GM21529 (cell line): ENCODE results near the gene RBP5.

Experiments used
- ATAC-seq: cut with Tn5 transposase; IDR thresholded peaks from one replicate; pipeline ENCODE4 v1.9.1; 2021; ENCODE audit not compliant: unreplicated experiment

Gene RBP5

DNA sequence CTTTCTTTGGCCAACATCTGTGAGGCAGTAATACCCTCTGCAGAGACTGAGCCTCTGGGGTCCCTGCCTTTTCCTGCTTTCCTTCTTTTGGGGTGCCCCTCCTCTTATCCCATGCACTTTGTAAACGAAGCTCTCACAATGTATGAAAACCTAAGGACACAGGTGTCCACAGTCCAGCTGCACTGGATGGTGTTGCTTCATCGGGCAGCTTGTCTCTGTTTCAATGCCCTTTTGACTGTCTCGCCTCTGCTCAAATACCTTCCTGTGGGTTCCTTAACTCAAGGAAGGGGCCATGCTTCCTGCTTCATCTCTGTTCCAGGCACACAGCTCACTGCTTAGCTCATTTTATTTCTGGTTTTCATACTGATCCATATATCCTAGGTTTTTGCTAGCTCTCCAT lies 26.1 kb downstream of the RBP5 start:
- ATAC-seq: no peak

DNA sequence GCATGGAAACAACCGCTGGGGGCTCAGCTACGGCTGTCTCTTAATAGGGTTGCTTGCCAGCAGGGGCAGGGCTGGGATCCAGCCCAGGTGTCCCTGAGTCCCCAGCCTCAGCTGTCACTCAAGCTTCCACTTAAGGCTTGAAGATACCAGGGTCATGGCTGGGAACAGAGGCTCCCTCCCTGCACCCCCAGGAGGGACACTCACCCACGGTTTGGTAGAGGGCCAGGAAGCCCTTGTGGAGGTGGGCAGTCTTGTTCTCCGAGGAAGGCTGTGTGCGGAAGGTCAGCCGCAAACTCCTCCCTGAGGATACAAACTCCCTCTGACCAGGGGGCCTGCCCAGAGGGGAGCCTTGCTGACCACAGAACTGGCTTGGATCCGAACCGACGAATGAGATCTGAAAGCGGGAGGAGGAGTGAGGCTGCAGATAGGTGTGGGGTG lies 27.0 kb downstream of the RBP5 start:
- ATAC-seq: no peak

DNA sequence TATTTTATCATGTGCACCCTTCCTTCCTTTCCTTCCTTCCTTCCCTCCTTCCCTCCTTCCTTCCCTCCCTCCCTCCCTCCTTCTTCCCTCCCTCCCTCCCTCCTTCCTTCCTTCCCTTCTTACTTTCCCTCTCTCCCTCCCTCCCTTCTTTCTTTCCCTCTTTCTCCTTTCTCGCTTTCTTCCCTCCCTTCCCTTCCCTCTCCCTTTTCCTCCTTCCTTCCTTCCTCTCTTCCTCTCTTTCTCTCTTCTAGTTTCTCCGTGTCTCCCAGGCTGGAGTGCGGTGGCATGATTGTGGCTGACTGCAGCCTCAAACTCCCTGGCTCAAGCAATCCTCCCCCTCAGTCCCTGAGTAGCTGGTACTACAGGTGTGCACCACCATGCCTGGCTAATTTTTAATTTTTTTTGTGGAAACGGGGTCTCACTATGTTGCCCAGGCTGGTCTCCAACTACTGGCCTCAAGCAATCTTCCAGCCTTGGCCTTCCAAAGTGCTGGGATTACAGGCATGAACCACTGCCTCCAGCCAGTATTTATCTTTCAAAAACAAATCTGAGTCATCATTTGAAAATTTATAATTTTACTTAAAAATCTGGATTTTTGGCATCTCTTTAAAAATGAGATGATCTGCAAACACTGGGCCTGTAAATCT lies 27.5 kb downstream of the RBP5 start:
- no peak for ATAC-seq

DNA sequence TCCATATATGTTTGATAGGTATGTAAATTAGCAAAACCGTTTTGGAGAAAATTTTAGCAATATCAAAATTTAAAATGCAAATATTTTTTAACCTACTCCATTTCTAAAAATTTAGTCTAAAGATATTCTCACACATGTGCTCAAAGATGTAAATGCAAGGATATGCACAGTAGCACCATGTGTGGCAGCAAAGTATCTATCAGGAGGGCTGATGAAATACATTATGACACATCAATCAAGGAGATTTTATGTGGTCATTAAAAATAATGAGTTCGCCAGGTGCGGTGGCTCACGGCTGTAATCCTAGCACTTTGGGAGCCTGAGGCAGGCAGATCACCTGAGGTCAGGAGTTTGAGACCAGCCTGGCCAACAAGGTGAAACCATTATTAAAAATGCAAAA lies 28.4 kb downstream of the RBP5 start:
- no peak for ATAC-seq

DNA sequence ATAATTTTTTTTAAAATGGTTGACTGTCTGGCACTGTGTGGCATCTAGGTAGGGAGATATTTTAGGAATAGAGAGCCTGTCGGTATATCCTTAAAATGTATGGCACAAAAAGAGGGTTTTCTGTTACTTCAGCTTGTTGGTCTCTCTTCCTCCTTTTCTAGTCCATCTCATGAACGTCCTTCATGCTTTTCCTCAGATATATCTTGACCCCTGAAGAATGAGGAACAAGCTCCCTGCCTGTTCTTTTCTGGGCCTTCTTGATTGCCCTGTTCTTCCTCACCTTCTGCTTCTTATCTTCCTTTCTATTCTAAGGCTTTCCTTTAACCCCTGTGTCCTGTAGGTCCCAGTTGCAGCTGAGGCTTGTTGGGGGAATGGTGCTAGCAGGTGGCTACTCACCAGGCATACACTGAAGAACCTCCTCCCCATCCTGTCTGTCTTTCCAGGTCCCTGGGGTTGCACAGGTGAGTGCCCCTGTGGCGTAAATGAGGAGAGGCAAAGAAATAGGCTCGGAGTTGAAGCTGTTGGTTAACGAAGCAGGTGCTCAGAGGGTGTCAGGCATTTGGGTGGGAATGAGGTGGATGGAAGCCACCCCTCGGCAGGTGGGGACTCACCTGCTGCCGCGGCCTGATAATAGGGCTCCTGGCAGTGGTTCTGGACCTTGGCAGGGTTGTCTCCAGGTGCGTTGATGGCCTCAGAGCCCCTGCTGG lies 29.2 kb downstream of the RBP5 start:
- no peak for ATAC-seq

DNA sequence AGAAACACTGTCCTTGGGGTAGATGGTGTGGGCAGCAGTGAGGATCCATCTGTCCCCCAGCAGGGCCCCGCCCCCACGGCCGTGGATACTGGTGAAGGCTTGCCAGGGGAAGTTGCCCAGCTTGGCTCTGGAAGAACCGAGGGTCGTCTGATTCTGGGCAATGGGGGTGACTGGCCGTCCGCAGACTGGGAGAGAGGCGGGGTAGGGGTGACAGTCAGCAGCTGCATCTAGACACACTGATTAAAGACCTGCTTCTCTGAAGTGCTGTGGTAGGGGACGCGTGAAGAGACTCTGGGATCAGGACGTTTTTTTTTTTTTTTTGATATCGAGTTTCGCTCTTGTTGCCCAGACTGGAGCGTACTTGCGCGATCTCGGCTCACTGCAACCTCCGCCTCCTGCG lies 31.7 kb downstream of the RBP5 start:
- no peak for ATAC-seq

DNA sequence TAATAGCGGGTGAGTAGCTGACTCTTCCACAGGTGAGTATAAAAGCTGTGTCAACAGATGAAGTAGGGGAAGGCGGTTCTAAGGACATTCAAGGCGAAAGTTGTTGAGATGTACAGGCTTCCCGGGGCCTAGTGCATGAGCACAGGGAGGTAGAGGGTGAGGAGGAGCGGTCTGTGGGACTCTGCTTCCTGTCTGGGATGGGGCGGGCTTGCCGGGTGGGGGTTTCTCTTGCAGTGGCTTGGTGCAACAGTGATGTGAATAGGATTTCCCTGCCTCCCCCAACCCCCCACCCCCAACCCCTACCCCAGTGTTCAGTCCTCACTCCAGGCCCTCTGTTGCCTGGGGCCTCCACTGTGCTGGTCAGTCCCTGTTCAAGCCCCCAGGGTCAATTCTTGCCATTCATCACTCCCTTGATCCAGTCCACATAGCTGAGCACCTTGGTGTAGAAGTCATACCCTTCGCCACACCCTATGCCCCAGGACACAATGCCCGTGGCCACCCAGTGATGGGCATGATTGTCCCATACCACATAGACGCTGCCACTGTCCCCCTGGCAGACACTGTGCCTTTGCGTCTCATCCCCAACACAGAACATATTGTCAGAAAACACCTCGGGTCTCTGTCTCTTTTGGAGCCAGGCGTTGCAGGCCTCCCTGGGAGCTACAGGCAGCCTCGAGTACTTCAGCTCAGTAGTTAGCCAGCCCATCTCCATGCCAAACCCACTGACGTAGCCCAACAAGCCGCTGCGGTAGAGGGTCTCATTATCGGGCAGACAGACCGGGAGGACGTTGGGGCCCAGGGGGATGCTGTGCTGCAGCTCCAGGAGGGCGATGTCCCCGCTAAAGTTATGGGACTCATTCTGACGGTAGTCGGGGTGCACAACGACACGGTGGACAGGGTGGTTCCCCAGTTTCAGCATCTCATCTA lies 32.4 kb downstream of the RBP5 start:
- no peak for ATAC-seq

DNA sequence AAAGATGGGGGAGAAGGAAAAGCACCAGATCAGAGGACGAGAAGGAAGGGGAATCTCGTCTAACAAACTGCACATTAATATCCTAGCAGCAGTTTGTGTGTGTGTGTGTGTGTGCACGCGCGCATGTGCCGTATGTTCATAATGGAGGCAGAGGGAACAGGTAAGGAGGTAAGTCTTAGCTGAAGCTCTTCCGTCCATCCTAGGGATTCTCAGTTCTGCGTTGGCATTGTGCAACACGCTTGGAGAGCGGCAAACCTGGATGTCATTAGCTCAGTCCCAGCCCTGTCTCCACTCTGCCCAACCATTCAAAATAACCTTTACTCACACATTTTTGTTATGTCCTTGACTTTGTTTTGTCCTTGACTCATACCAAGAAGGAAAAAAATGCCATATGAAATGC lies 34.8 kb downstream of the RBP5 start:
- ATAC-seq: no peak

DNA sequence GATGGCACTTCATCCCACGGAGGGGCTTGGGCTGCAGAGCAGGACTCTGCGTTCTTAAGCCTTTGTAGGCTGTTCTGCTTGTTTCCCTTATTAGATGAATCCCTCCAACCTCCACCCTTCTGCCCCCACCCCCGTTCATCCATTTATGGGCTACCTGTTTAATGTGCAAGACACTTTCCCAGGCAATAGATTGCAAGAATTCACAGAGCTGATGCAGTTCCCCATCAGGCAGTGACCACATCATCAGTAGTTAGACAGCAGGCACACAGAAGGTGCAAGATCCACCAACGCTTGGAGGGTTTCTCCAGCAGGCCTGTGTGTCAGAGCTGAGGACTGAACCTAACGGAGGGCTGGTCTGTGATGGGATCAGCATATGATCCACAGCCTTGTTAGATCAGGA lies 35.2 kb downstream of the RBP5 start:
- ATAC-seq: no peak

DNA sequence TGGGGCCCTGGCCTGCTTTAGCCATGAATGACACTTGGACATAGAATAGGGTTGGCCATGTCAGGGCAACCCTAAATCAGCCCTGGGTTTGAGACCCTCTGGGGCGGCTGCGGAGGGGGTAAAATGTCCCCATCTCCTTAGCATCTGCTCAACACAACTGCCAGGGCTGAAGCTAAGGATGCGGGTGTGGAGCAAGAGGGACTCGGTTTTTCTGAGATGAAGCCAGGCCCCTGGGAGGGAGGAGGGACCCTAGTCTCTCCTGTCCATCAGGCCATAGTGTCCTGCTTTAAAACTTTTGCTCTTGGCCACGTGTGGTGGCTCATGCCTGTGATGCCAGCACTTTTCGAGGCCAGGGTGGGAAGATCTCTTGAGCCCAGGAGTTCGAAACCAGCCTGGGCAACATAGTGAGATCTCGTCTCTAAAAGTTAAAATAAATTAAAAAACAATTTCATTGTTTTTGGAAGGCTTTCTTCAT lies 35.7 kb downstream of the RBP5 start:
- ATAC-seq: no peak

DNA sequence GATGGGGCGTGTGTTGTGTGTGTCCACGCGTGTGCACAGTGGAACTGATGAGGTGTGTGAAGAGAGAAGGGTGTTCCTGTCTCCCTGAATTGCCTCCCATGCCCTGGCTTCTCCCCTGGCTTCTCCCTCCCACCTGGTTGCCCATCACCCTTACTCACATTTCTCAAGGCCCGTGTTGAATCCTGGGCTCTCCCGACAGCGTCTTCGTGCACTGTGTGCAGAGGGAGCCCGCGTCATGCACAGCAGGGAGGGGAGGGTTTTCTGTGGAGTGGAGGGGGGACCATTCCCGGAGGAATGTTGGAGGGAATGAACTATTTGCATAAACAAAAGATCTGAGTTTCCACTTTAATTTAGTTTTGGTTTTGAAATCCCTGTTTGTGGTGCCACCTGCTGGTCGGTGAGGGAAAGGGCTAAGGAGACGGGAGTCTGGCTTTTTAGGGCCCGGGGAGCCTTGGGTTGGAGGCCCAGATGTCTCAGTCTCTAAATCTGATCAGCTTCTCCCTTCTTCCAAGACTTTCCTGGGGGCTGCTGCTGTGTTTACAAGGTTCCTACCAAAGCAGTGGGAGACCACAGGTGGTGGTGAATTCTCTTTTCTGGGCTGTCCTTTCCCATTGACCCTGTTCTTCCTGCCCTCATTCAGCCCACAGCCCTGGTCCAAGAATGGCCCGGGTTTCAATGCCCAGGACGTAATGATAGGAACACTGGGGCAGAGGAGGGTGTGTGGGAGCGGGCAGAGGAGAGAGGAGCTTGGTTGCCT lies 36.3 kb downstream of the RBP5 start, which contains the start of gene C1R:
C1R (minus strand) TSS at position 217 of the 757 bp plus-strand sequence; CDS start at position 160, 57 bp downstream.
- ATAC-seq: no peak

DNA sequence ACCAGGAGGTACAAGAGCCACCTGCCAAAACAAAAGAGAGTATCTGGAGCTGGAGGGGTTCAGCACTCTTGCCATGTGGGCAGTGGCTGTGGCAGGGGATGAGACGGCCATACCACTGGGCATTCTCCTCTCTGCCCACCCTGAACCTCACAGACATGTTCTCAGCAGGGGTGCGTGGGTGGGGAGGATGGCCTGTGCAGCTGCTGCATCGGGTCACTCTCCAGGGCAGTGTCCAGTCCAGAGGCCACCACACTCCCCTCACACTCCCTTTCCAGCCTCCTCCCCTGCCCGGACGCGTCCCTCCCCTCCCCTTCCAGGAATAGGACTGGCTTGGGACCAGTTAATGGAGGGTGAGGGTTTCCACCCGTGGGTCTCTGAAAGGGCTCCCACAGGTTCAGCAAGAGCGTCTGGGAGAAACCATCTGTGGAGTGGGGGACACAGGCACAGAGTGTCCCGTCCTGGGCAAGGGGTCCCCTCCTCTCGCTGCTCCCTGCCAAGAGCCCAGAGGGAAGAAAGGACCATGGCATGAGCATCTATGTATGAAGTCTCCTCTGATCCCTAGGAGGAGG lies 36.9 kb downstream of the RBP5 start:
- no peak for ATAC-seq

DNA sequence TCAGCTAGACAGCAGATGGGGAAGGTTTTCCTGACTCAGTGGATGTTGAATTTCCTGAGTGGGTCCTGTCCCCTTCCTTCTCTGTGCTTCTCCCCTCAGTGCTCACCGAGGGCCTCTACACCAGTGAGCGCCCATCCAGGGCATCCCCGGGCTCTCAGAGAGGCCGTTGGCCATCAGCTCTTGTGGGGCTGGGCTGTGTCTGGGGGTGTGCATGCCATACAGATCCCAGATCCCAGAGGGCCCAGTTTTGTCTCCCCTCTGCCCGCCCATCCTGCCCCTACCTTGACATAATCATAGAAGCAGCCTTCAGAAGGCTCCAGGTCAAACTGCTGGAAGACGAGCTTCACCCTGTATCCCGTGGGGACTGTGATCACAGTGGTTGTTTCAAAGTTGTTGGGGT lies 37.5 kb downstream of the RBP5 start:
- no peak for ATAC-seq

DNA sequence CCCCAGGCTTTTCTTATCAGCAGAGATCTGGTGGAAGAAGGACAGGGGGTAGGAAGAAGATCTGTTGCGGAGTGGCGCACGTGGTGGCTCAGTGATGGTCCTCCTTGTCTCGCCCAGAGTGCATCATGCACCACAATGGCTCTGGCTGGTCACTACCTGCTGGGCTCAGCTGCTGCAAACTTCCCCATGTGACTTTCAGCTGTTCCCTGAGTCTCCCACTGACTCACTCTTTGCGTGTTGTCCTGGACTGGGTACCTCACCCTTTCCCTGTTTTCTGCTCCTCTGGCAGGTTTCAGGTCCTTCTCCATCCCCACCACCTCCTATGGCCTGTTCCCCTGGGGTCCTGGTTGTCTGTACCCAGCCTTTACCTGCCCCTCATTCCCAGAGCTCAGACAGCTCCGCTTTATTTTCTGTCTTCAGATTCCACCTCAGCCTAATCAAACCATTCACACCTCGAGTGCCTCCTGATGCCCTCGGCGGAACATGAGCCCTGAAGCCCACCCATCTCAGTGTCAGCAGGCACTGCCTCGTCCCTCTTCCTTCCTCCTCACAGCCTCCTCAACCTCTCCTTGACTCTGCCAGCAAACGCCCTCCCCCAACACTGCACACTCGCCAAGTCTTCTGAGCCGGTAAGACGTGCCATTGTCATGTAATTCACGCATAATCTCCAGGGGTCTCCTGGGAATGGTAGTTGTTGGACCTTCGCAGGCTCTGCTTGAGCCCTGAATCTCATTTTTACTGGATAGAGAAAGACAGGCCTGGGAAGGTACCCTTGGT lies 38.3 kb downstream of the RBP5 start:
- no peak for ATAC-seq

DNA sequence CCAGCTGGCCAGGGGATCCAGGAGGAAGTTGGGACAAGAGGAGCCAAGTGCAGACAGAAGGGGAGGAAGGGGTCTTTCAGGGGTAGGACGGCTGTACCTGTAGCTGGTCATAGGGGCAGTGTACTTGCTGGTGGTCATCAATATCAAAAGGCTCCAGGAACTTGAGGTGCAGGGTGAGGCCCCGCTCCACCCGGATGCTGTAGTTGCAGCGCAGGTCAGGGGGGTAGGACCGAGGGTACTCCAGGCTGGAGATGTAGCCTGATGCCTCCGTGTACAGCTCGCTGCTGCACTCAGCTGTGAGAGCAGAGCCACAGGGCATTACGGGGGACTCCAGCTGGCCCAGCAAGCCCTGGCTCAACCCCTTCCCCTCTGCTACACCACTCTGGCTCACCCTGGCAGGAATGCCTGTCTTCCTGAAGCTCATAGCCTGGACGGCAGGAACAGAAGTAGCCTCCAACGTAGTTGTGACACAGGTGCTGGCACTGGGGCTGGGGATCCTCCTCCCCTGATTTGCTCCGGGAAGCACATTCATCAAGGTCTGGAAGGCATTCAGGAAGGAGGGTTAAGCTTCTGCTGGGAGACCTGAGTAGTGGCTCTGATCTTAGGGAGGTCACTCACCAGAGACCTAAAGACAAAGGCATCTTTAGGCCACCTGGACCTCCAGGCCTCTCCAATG lies 39.4 kb downstream of the RBP5 start:
- no peak for ATAC-seq

DNA sequence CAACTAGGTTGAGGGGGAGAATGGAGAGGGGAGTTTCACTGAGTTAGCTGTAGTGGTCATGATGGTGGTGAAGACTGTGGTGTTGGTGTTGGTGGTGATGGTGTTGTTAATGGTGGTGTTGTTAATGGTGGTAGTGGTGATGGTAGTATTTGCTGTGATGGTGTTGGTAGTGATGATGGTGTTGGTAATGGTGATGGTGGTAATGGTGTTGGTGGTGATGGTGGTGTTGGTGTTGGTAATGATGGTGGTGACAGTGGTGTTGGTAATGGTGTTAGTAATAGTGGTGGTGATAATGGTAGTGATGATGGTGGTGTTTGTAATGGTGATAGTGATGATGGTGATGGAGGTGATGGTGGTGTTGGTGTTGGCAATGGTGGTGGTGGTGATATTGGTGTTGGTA lies 45.6 kb downstream of the RBP5 start:
- no peak for ATAC-seq

DNA sequence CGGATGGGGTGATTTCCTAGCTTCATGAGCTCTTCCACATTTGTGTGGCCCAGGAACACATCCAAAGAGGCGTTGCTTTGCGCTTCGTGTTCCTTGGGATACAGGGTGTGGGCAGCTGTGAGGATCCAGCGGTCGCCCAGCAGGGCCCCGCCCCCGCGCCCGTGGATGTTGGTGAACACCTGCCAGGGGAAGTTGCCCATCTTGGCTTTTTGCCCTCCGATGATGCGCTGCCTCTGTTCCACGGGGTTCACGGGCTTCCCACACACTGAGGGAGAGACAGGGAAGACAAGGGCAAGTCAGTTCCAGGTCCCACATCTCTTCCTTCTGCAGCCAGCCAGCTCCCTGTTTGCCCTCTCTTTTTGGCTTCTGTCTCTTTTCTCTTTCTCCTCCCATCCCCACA lies 47.7 kb downstream of the RBP5 start:
- no peak for ATAC-seq

DNA sequence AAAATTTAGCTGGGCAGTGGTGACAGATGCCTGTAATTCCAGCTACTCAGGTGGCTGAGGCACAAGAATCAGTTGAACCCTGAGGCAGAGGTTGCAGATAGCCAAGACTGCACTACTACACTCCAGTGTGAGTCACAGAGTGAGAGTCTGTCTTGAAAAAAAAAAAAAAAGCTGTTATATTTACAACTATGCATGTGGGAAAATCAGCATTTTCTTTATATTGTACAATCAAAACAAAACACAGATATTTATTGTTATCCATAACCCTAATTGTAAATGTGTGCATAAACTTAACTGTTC lies 48.9 kb downstream of the RBP5 start:
- no peak for ATAC-seq

DNA sequence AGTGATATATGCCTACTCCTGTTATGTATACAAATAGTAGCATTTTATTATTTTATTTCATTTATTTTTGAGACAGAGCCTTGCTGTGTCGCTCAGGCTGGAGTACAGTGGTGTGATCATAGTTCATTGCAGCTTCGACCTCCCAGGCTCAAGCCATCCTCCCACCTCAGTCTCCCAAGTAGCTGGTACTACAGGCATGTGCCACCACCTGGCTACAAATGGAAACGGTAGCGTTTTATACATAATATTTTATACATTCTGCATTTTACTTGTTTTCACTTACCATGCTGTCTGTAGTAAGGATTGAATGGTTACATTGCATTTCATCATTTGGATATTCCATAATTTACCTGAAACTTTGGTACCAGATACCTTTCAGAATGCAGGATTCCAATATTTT lies 50.5 kb downstream of the RBP5 start:
- ATAC-seq: no peak
